Vagina (tissue), 2 donors: ENCODE measurements around the gene MAN2A2.

ENCODE experiments used
- POLR2A ChIP-seq, 2 donors: fragments of 450-650 bp; IDR thresholded peaks; one replicate each; pipeline ENCODE4 v1.6.1; 2017; ENCODE audit warnings: antibody characterized with exemption in 2 of 2, mild to moderate bottlenecking in 2 of 2, moderate library complexity in 2 of 2
- TF ChIP-seq, protein P1 (sequence below), 3 experiments: fragments of 450-650 bp in 2 of 3; fragments of 200-600 bp in 1 of 3; sonication (generic) in 1 of 3; IDR thresholded peaks; one replicate each; pipeline ENCODE4 v1.5.1; 2017 to 2019; ENCODE audit warnings: antibody characterized with exemption in 3 of 3, mild to moderate bottlenecking in 2 of 3, moderate library complexity in 2 of 3

DNA sequence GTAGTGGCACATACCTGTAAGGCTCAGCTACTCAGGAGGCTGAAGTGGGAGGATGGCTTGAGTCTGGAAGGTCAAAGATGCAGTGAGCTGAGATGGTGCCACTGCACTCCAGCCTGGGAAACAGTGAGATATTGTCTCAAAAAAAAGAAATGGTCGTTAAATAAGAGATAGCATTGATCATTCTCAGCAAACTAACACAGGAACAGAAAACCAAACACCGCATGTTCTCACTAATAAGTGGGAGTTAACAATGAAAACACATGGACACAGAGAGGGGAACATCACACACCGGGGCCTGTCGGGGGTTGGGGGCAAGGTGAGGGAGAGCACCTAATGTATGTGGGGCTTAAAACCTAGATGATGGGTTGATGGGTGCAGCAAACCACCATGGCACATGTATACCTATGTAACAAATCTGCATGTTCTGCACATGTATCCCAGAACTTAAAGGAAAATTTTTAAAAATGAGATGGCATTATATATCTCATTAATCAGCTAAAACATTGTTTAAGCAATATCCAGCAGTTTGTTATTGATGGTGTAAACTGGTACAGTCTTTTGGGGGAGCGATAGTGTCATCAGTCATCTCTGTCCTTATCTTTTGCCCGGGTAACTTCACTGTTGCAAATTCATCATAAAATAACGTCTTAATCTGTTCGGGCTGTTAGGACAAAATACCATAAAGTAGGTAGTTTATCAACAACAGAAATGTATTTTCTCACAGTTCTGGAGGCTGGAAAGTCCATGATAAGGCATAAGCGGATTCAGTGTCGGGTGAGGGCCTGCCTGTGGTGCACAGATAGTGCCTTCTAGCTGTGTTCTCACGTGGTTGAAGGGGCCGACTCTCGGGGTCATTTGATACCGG is 1.7 kb upstream of the MAN2A2 start:
- TF ChIP-seq, protein P1, sequence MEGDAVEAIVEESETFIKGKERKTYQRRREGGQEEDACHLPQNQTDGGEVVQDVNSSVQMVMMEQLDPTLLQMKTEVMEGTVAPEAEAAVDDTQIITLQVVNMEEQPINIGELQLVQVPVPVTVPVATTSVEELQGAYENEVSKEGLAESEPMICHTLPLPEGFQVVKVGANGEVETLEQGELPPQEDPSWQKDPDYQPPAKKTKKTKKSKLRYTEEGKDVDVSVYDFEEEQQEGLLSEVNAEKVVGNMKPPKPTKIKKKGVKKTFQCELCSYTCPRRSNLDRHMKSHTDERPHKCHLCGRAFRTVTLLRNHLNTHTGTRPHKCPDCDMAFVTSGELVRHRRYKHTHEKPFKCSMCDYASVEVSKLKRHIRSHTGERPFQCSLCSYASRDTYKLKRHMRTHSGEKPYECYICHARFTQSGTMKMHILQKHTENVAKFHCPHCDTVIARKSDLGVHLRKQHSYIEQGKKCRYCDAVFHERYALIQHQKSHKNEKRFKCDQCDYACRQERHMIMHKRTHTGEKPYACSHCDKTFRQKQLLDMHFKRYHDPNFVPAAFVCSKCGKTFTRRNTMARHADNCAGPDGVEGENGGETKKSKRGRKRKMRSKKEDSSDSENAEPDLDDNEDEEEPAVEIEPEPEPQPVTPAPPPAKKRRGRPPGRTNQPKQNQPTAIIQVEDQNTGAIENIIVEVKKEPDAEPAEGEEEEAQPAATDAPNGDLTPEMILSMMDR (IDR thresholded peaks at IDR 0.05): no peak
- TF ChIP-seq POLR2A (IDR thresholded peaks at IDR 0.05): no peak
